Smooth muscle cell (in vitro differentiated cells): Measurements from ENCODE around the gene ZNF341. TPM values are rescaled to one million over a fixed set of nuclear protein-coding genes. Genes with fewer than 3 reads are reported as not detected.

ENCODE experiments used
- DNase-seq: peaks from one replicate; lab custom pipeline; 2025; ENCODE audit not compliant: unreplicated experiment; lab: John Stamatoyannopoulos, UW
- H2AFZ ChIP-seq: fragments of 200-600 bp; sonication (generic); 2 replicates; pipeline ENCODE4 v1.6.0; 2016; ENCODE audit warnings: antibody characterized with exemption, low read depth, mild to moderate bottlenecking
- H3F3A ChIP-seq: fragments of 200-600 bp; sonication (generic); 2 replicates; pipeline ENCODE4 v1.6.0; 2017; ENCODE audit warnings: antibody characterized with exemption, low read depth
- H3K27ac ChIP-seq: fragments of 200-600 bp; sonication (generic); 2 replicates; pipeline ENCODE4 v1.5.1; 2016; ENCODE audit warnings: low read depth, mild to moderate bottlenecking
- H3K27me3 ChIP-seq: fragments of 200-600 bp; sonication (generic); 2 replicates; pipeline ENCODE4 v1.6.1; 2016; ENCODE audit warnings: low read depth, mild to moderate bottlenecking
- H3K36me3 ChIP-seq: fragments of 200-600 bp; sonication (generic); 2 replicates; pipeline ENCODE4 v1.5.1; 2016; ENCODE audit warnings: low read depth
- H3K4me1 ChIP-seq: fragments of 200-600 bp; sonication (generic); 2 replicates; pipeline ENCODE4 v1.5.1; 2016; ENCODE audit warnings: low read depth
- H3K4me2 ChIP-seq: fragments of 200-600 bp; sonication (generic); 2 replicates; pipeline ENCODE4 v1.6.0; 2016; ENCODE audit warnings: mild to moderate bottlenecking
- H3K4me3 ChIP-seq: fragments of 200-600 bp; sonication (generic); 2 replicates; pipeline ENCODE4 v1.5.1; 2016; ENCODE audit warnings: mild to moderate bottlenecking
- H3K79me2 ChIP-seq: fragments of 200-600 bp; sonication (generic); 2 replicates; pipeline ENCODE4 v1.6.0; 2016; ENCODE audit warnings: low read depth, mild to moderate bottlenecking
- H3K9ac ChIP-seq: fragments of 200-600 bp; sonication (generic); 2 replicates; pipeline ENCODE4 v1.6.0; 2016; ENCODE audit warnings: low read depth
- H3K9me3 ChIP-seq: fragments of 200-600 bp; sonication (generic); replicated peaks from 2 replicates; pipeline ENCODE4 v1.5.1; 2016; ENCODE audit warnings: low read depth
- H4K20me1 ChIP-seq: fragments of 200-600 bp; sonication (generic); 2 replicates; pipeline ENCODE4 v1.6.0; 2016; ENCODE audit warnings: low read depth
- CTCF ChIP-seq: fragments of 200-600 bp; sonication (generic); IDR thresholded peaks from 2 replicates; pipeline ENCODE4 v1.5.1; 2017; ENCODE audit warnings: borderline replicate concordance, mild to moderate bottlenecking, antibody characterized with exemption; ENCODE audit not compliant: insufficient read depth, poor library complexity, severe bottlenecking
- WGBS: methylation state at CpG from one replicate; pipeline ENCODE4 v1.1.7; 2016; ENCODE audit warnings: low lambda C conversion rate; 5-methylcytosine and 5-hydroxymethylcytosine counted together
- polyA plus RNA-seq: library from polyadenylated mRNA; unstranded; fragments of >200 nt; fragmentation: Nextera tagmentation; extraction: Ambion mirVana; gene quantifications from 2 replicates; pipeline ENCODE4 v1.2.1, GENCODE V29; 2016
- total RNA-seq: library from RNA; depleted of rRNA; stranded (reverse); fragments of >200 nt; gene quantifications from 2 replicates; pipeline ENCODE4 v1.2.3, GENCODE V29; 2014

Gene ZNF341
- total and polyA plus RNA-seq, 2 experiments from 2014 or later: 1.2 to 2.0 TPM

DNA sequence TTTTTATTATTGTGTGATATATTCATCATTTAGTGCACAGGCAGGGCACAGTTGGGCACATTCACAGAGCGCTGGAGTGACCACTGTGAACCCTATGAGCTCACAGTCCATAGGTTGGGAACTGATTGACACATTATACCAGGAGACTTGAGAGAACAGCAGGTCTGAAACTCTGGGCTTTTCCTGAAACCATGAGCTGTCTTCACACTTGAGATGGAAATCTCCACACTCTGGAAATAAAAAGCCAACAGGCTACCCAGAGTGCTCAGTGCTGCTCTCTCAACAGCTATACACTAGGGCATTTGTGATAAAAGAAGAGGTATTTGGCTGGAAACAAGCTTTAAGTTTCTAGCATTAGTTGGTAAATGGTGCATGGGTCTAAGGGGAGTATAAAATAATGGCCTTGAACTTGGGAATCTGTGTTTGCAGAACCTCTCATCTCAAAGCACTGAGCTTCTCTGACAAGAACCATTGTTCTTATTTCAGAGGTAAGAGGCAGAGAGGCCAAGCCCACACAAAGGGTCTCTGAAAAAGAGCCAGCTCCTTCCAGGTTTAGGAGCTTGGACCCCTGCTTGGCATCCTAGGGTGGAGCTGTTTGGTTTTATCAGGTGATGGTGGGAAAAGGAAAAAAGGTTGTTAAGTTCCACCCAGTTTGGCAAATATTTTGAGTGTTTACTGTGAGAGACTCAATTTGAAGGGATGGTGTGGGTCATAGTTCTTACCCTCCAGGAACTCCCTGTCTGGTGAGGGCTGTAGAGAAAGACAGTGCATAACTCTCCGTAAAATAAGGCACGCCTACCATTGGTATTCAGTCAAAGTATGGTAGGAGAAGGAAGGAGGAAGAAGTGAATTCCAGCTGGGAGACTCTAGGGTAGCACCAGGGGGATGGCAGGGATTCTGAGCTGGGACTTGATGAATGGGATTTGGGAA, 93.8 kb downstream of the ZNF341 start:
- peaks cover 90% of the 10 kb centered on the region for H3K79me2 ChIP-seq
- H3F3A ChIP-seq: peaks cover 22% of the 10 kb centered on the region
- no peak for DNase-seq

DNA sequence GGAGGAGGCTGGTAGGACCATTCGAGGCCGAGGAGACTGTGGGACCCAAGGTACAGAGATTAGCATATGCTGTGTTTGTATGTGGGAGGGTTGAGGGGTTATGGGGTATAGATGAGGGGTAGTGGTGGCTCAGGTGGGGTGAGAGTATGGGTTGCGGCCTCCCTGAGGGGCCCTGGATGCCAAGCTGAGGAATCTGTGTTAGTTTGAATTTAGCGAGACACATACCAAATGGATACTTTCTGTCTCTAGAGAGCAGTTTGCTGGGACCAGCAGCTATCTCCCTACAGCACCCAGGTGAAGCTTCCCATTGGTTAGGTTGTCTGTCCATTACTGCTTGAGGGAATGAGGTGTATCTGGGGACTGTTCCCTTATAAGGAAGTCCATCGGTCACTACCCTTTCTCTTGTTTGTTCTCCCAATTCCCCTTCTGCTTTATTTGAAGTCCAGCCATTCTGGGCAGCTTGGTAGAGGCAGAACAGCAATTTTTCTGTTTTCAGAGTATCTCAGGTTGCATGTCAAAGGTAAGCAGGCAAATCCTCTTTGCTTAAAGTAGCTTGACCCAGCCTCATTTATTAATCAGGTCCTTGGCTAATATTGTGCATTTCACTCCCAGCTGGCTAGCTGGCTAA, 94.6 kb downstream of the ZNF341 start:
- Histone ChIP-seq H4K20me1 (peaks cover 100% of the 10 kb centered on the region), H3K27ac (no peak overlapping the region), H3K9ac (no peak overlapping the region), H3K27me3 (no peaks in the 10 kb centered on the region), H3K36me3 (no peaks in the 10 kb centered on the region), H3K9me3 (no peaks in the 10 kb centered on the region), H3K4me2 (no peak overlapping the region), H3K4me3 (no peak overlapping the region), H3F3A (peaks cover 22% of the 10 kb centered on the region), H2AFZ (no peak overlapping the region), H3K79me2 (peaks cover 90% of the 10 kb centered on the region), H3K4me1 (peaks cover 39% of the 10 kb centered on the region)
- DNase-seq: no peak
- TF ChIP-seq CTCF: no peak
- WGBS: 90% methylated on average over 5 of the region's 5 CpGs

More for the DNA sequence above, 93.8 kb downstream of the ZNF341 start:
- H3K9me3 ChIP-seq: no peaks in the 10 kb centered on the region
- no peaks in the 10 kb centered on the region for H3K36me3 ChIP-seq
- no peak overlapping the region for H3K27ac ChIP-seq
- peaks cover 100% of the 10 kb centered on the region for H4K20me1 ChIP-seq
- H3K27me3 ChIP-seq: no peaks in the 10 kb centered on the region
- 83% methylated on average over 3 of the region's 3 CpGs for WGBS
- no peak overlapping the region for H2AFZ ChIP-seq
- no peak overlapping the region for H3K4me3 ChIP-seq
- H3K4me1 ChIP-seq: peaks cover 39% of the 10 kb centered on the region
- TF ChIP-seq CTCF: no peak
- H3K9ac ChIP-seq: no peak overlapping the region
- H3K4me2 ChIP-seq: no peak overlapping the region

- TF ChIP-seq CTCF: no peak
- peaks cover 100% of the 10 kb centered on the region for H4K20me1 ChIP-seq
Measured at GRCh38 chr20:33827109-33827508, 95.3 kb downstream of the ZNF341 start.

More at GRCh38 chr20:33827109-33827508, 95.3 kb downstream of the ZNF341 start:
- Histone ChIP-seq H2AFZ (no peak overlapping the region), H3K9me3 (no peaks in the 10 kb centered on the region), H3F3A (peaks cover 22% of the 10 kb centered on the region), H3K4me2 (peak overlapping the region; percentile 51), H3K4me1 (peaks cover 43% of the 10 kb centered on the region), H3K79me2 (peaks cover 90% of the 10 kb centered on the region), H3K27me3 (no peaks in the 10 kb centered on the region), H3K36me3 (no peaks in the 10 kb centered on the region), H3K4me3 (no peak overlapping the region), H3K9ac (no peak overlapping the region), H3K27ac (no peak overlapping the region)
- WGBS: 92% methylated on average over 2 of the region's 2 CpGs
- no peak for DNase-seq
